CD14-positive monocyte (primary cell): ENCODE measurements around the gene GATD1. TPM values are rescaled to one million over a fixed set of nuclear protein-coding genes. Genes with fewer than 3 reads are reported as not detected.

Source experiments
- DNase-seq, 3 donors: peaks; one replicate each; pipeline ENCODE4 v3.0.0-alpha.2; 2011 to 2022
- H2AFZ ChIP-seq: 2 replicates; pipeline ENCODE4 v1.6.0; 2012; ENCODE audit warnings: mild to moderate bottlenecking, low read depth, low read length, inconsistent platforms; ENCODE audit not compliant: insufficient read depth, poor library complexity, severe bottlenecking
- H3K27ac ChIP-seq, 2 donors: 1 replicate in 1 of 2; 2 replicates in 1 of 2; pipeline ENCODE4 v1.5.1; 2012 to 2013; ENCODE audit warnings: low read length in 2 of 2, control low read depth in 1 of 2, inconsistent platforms in 1 of 2, low read depth in 1 of 2, mild to moderate bottlenecking in 1 of 2
- H3K27me3 ChIP-seq, 2 donors: one replicate each; pipeline versions ENCODE4 v1.6.0 to v1.6.1; 2011 to 2013; ENCODE audit warnings: low read length in 2 of 2; ENCODE audit not compliant: control insufficient read depth in 2 of 2, insufficient read depth in 2 of 2
- H3K36me3 ChIP-seq, 2 donors: replicated peaks in 1 of 2; 1 replicate in 1 of 2; 2 replicates in 1 of 2; pipeline versions ENCODE4 v1.5.1 to v1.6.1; 2012 to 2013; ENCODE audit warnings: low read length in 2 of 2, control low read depth in 1 of 2, inconsistent platforms in 1 of 2, mild to moderate bottlenecking in 1 of 2; ENCODE audit not compliant: insufficient read depth in 2 of 2, control insufficient read depth in 1 of 2
- H3K4me1 ChIP-seq, 2 donors: 1 replicate in 1 of 2; 2 replicates in 1 of 2; pipeline versions ENCODE4 v1.5.1 to v1.6.1; 2012 to 2013; ENCODE audit warnings: low read length in 2 of 2, control low read depth in 1 of 2, inconsistent platforms in 1 of 2, mild to moderate bottlenecking in 1 of 2, moderate library complexity in 1 of 2; ENCODE audit not compliant: insufficient read depth in 2 of 2, control insufficient read depth in 1 of 2
- H3K4me2 ChIP-seq: replicated peaks from 2 replicates; pipeline ENCODE3; 2012; ENCODE audit warnings: low read length, moderate library complexity, mild to moderate bottlenecking; ENCODE audit not compliant: poor library complexity, severe bottlenecking; ENCODE audit errors: extremely low read depth
- H3K4me3 ChIP-seq, 3 experiments: fragments of 200-600 bp in 1 of 3; sonication (generic) in 1 of 3; replicated peaks in 1 of 3; 1 replicate in 2 of 3; 2 replicates in 1 of 3; pipeline ENCODE4 v1.5.1; 2011 to 2013; ENCODE audit warnings: low read length in 3 of 3, mild to moderate bottlenecking in 3 of 3, control low read depth in 2 of 3, low read depth in 2 of 3, inconsistent platforms in 1 of 3, moderate library complexity in 1 of 3
- H3K79me2 ChIP-seq: 2 replicates; pipeline ENCODE4 v1.6.0; 2012; ENCODE audit warnings: mild to moderate bottlenecking, control low read depth, inconsistent platforms, low read length, moderate library complexity; ENCODE audit not compliant: insufficient read depth
- H3K9ac ChIP-seq: 2 replicates; pipeline ENCODE4 v1.6.0; 2017; ENCODE audit warnings: low read length, mild to moderate bottlenecking; ENCODE audit not compliant: insufficient read depth, poor library complexity, severe bottlenecking
- H3K9me3 ChIP-seq, 2 donors: replicated peaks in 1 of 2; 1 replicate in 1 of 2; 2 replicates in 1 of 2; pipeline versions ENCODE4 v1.5.1 to v1.6.1; 2012 to 2013; ENCODE audit warnings: low read length in 2 of 2, control low read depth in 1 of 2; ENCODE audit not compliant: control insufficient read depth in 1 of 2, insufficient read depth in 1 of 2
- H4K20me1 ChIP-seq: 2 replicates; pipeline ENCODE4 v1.6.0; 2012; ENCODE audit warnings: mild to moderate bottlenecking, low read length, control low read depth, moderate library complexity; ENCODE audit not compliant: insufficient read depth
- H3K27ac Mint-ChIP-seq, 7 donors: one replicate each; pipeline ENCODE4 v1.8.0; 2020; ENCODE audit warnings: mild to moderate bottlenecking in 7 of 7, mixed read lengths in 7 of 7, moderate library complexity in 6 of 7, inconsistent platforms in 2 of 7
- H3K27me3 Mint-ChIP-seq, 3 donors: one replicate each; pipeline ENCODE4 v1.8.0; 2021 to 2022; ENCODE audit warnings: low read depth in 3 of 3, mild to moderate bottlenecking in 3 of 3, mixed read lengths in 3 of 3, moderate library complexity in 3 of 3, inconsistent platforms in 1 of 3
- H3K36me3 Mint-ChIP-seq, 2 donors: one replicate each; pipeline ENCODE4 v1.8.0; 2020; ENCODE audit warnings: mixed read lengths in 2 of 2, inconsistent platforms in 1 of 2, mild to moderate bottlenecking in 1 of 2
- H3K4me1 Mint-ChIP-seq: one replicate; pipeline ENCODE4 v1.8.0; 2020; ENCODE audit warnings: mild to moderate bottlenecking, mixed read lengths
- H3K4me3 Mint-ChIP-seq, 2 donors: one replicate each; pipeline ENCODE4 v1.8.0; 2020; ENCODE audit warnings: mild to moderate bottlenecking in 2 of 2, mixed read lengths in 2 of 2, moderate library complexity in 1 of 2
- H3K9me3 Mint-ChIP-seq, 7 donors: one replicate each; pipeline ENCODE4 v1.8.0; 2020 to 2022; ENCODE audit warnings: mixed read lengths in 7 of 7, mild to moderate bottlenecking in 6 of 7, moderate library complexity in 6 of 7, inconsistent platforms in 2 of 7
- WGBS: methylation state at CpG from one replicate; pipeline ENCODE4 v1.1.5; 2013; ENCODE audit warnings: missing lambda C conversion rate; ENCODE audit not compliant: insufficient coverage; 5-methylcytosine and 5-hydroxymethylcytosine counted together
- intact Hi-C, 2 donors: fragments of 100-400 bp; cut with micrococcal nuclease; formaldehyde crosslinking; loops; one replicate each; pipeline versions ENCODE4 v1.15.0 to v1.15.1; 2023
- polyA plus RNA-seq, 3 donors: library from polyadenylated mRNA; depleted of rRNA in 1 of 3; unstranded in 2 of 3; stranded (reverse) in 1 of 3; fragments of 300-500 nt in 2 of 3; fragments of >200 nt in 1 of 3; fragmentation: Illumina TruSeq in 2 of 3; gene quantifications; 1 replicate in 2 of 3; 2 replicates in 1 of 3; pipeline ENCODE4 v1.2.3, GENCODE V29; 2012 to 2021
- TF ChIP-seq, protein P1 (sequence below): fragments of 200-600 bp; IDR thresholded peaks from one replicate; pipeline ENCODE4 v1.8.0; 2022; ENCODE audit warnings: antibody characterized with exemption, mild to moderate bottlenecking

The GATD1 gene
- polyA plus RNA-seq, 3 donors = 4.5 to 45.6 (median 4.6) TPM

DNA sequence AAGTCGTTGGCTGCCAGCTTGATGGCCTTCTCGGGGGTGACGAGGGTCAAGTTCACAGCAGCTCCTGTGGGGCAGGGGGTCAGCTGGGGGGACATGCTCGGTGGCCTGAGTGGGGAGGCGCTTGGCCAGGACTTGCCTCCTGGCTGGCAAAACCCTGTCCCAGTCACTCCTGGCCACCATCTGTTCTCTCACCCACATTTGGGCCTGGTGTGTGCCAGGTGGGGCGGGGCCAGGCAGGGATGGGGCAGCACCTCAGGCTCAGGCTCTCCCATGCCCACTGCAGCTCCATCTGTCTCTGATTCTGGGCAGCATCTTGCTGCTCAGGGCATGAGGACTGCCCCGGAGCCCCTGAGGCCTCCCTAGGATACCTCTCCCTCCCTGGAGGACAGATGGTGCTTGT is 16.3 kb upstream of the GATD1 start:
- peaks cover 15% of the 10 kb centered on the region for H3K79me2 ChIP-seq
- H3K4me3 ChIP-seq = no peak overlapping the region
- Mint-ChIP-seq H3K36me3 (peaks cover 15 to 17% of the 10 kb centered on the region in 2 donors), H3K27me3 (peaks cover 11 to 22% (median 18%) of the 10 kb centered on the region in 3 donors), H3K4me3 (no peak overlapping the region), H3K27ac (no peak overlapping the region), H3K9me3 (peaks cover 0 to 2% (median 0%) of the 10 kb centered on the region in 7 donors), H3K4me1 (peaks cover 18% of the 10 kb centered on the region)
- no peak overlapping the region for H3K4me2 ChIP-seq
- no peaks in the 10 kb centered on the region for H3K9me3 ChIP-seq
- peaks cover 12% of the 10 kb centered on the region for H4K20me1 ChIP-seq
- no peak overlapping the region for H2AFZ ChIP-seq
- no peak overlapping the region for H3K27ac ChIP-seq
- H3K9ac ChIP-seq = no peak overlapping the region
- peaks cover 4 to 18% of the 10 kb centered on the region in 2 donors for H3K27me3 ChIP-seq
- WGBS = 98% methylated on average over 5 of the region's 7 CpGs
- peaks cover 5 to 9% of the 10 kb centered on the region in 2 donors for H3K36me3 ChIP-seq
- H3K4me1 ChIP-seq = peaks cover 29 to 31% of the 10 kb centered on the region in 2 donors
- intact Hi-C loops = no loop called here
- TF ChIP-seq, protein P1, sequence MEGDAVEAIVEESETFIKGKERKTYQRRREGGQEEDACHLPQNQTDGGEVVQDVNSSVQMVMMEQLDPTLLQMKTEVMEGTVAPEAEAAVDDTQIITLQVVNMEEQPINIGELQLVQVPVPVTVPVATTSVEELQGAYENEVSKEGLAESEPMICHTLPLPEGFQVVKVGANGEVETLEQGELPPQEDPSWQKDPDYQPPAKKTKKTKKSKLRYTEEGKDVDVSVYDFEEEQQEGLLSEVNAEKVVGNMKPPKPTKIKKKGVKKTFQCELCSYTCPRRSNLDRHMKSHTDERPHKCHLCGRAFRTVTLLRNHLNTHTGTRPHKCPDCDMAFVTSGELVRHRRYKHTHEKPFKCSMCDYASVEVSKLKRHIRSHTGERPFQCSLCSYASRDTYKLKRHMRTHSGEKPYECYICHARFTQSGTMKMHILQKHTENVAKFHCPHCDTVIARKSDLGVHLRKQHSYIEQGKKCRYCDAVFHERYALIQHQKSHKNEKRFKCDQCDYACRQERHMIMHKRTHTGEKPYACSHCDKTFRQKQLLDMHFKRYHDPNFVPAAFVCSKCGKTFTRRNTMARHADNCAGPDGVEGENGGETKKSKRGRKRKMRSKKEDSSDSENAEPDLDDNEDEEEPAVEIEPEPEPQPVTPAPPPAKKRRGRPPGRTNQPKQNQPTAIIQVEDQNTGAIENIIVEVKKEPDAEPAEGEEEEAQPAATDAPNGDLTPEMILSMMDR = no peak
- DNase-seq = no peak

DNA sequence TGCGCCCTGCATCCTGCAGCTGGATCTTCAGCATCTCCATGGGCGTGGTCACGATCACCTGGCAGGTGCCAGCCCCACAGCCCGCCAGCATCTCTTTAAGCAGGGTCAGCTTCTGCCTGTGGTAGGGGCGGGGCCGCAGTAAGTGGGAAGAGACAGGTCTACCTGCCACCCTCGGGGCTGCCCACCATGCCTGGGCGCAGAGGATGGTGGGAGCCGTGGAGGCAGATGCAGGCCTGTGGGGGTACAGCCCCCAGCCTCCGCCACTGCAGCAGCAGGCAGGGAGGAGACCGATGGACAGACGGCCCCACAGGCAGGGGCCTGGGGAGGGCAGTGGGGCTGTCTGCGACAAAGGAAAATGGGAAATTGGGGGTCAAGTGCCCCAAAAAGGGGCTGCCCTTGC is 15.6 kb upstream of the GATD1 start:
- H3K4me2 ChIP-seq = no peak overlapping the region
- H3K9me3 Mint-ChIP-seq = peaks cover 0 to 2% (median 0%) of the 10 kb centered on the region in 7 donors
- H3K79me2 ChIP-seq = peaks cover 15% of the 10 kb centered on the region
- intact Hi-C loops = no loop called here
- TF ChIP-seq, protein P1 = no peak
- no peak overlapping the region for H3K27ac Mint-ChIP-seq
- H4K20me1 ChIP-seq = peaks cover 12% of the 10 kb centered on the region
- peaks cover 15 to 29% (median 20%) of the 10 kb centered on the region in 3 donors for H3K27me3 Mint-ChIP-seq
- DNase-seq = no peak
- H3K27ac ChIP-seq = no peak overlapping the region
- H3K4me3 Mint-ChIP-seq = no peak overlapping the region
- H3K4me1 Mint-ChIP-seq = peaks cover 18% of the 10 kb centered on the region
- H2AFZ ChIP-seq = no peak overlapping the region
- peaks cover 4 to 25% of the 10 kb centered on the region in 2 donors for H3K27me3 ChIP-seq
- peaks cover 15 to 17% of the 10 kb centered on the region in 2 donors for H3K36me3 Mint-ChIP-seq
- peaks cover 5 to 9% of the 10 kb centered on the region in 2 donors for H3K36me3 ChIP-seq
- H3K4me1 ChIP-seq = peaks cover 25 to 26% of the 10 kb centered on the region in 2 donors
- WGBS = 92% methylated on average over 13 of the region's 13 CpGs
- no peaks in the 10 kb centered on the region for H3K9me3 ChIP-seq
- H3K4me3 ChIP-seq = no peak overlapping the region
- no peak overlapping the region for H3K9ac ChIP-seq
